ENCODE measurements around the gene GALNT15. TPM values are rescaled to one million over a fixed set of nuclear protein-coding genes. Genes with fewer than 3 reads are reported as not detected.

GALNT15 gene
- total RNA-seq, 1 donor from 2014 or later: 10.3 TPM

GRCh38 chr3:16174976-16175901, 759 bp downstream of the GALNT15 start:
- no peaks in the 10 kb centered on the region for H3K27me3 ChIP-seq
- H3K4me3 ChIP-seq: peak overlapping the region; percentile 40
- H3K9me3 ChIP-seq: no peaks in the 10 kb centered on the region
- ATAC-seq (no peak), DNase-seq (no peak)
- intact Hi-C loops (cut with DNase I): loop anchor here (5.0 kb wide), 1 partner anchor 128 kb away; no protein-coding TSS in a partner anchor
- H3K4me1 ChIP-seq: peaks cover 32% of the 10 kb centered on the region
- no peaks in the 10 kb centered on the region for H3K36me3 ChIP-seq
- H3K27ac ChIP-seq: peak overlapping the region; percentile 60
- TF ChIP-seq CTCF (IDR thresholded peaks at IDR 0.05): no peak

GRCh38 chr3:16176391-16177030, 2.0 kb downstream of the GALNT15 start:
- no peak for DNase-seq

DNA sequence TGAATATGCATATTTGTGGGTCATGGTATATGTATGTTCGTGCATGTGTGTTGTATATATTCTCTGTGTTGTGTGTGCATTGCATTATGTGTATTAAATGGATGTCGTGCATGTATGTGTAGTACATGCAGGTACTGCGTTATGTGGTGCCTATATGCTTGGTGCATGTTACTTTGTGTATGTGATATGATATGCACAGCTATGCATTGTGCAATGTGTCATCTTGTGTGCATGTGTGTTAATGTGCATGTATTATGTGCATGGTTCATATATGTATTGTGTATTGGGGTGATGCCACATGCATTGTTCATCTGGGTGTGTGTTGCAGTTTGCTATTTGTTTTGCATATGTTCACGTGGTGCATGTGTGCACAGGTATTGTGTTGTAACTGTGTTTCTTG, 2.9 kb downstream of the GALNT15 start:
- DNase-seq (no peak), ATAC-seq (no peak)
- Histone ChIP-seq H3K4me1 (peaks cover 32% of the 10 kb centered on the region), H3K4me3 (peak overlapping the region; percentile 40), H3K9me3 (no peaks in the 10 kb centered on the region), H3K36me3 (no peaks in the 10 kb centered on the region), H3K27me3 (no peaks in the 10 kb centered on the region), H3K27ac (no peak overlapping the region)
- no peak for TF ChIP-seq CTCF (IDR thresholded peaks at IDR 0.05)
- intact Hi-C loops (cut with DNase I): loop anchor here (5.0 kb wide), 1 partner anchor 130 kb away; no protein-coding TSS in a partner anchor

More at GRCh38 chr3:16176391-16177030, 2.0 kb downstream of the GALNT15 start:
- Histone ChIP-seq H3K4me3 (peak overlapping the region; percentile 40), H3K27me3 (no peaks in the 10 kb centered on the region), H3K4me1 (peaks cover 32% of the 10 kb centered on the region), H3K9me3 (no peaks in the 10 kb centered on the region), H3K27ac (no peak overlapping the region), H3K36me3 (no peaks in the 10 kb centered on the region)
- TF ChIP-seq CTCF (IDR thresholded peaks at IDR 0.05): no peak
- no peak for ATAC-seq
- intact Hi-C loops (cut with DNase I): loop anchor here (5.0 kb wide), 1 partner anchor 129 kb away; no protein-coding TSS in a partner anchor

- intact Hi-C loops (cut with DNase I): loop anchor here (5.0 kb wide), 1 partner anchor 131 kb away; no protein-coding TSS in a partner anchor
- peak; percentile 88 for ATAC-seq
- Histone ChIP-seq H3K4me1 (peaks cover 30% of the 10 kb centered on the region), H3K27ac (no peak overlapping the region), H3K27me3 (no peaks in the 10 kb centered on the region), H3K9me3 (no peaks in the 10 kb centered on the region), H3K4me3 (peak overlapping the region; percentile 40), H3K36me3 (no peaks in the 10 kb centered on the region)
- peak; percentile 98 for TF ChIP-seq CTCF (IDR thresholded peaks at IDR 0.05)
- peak; percentile 86 for DNase-seq
Measured at GRCh38 chr3:16177962-16178627, 3.6 kb downstream of the GALNT15 start.

- no peak for TF ChIP-seq CTCF (IDR thresholded peaks at IDR 0.05)
- Histone ChIP-seq H3K4me1 (peaks cover 29% of the 10 kb centered on the region), H3K27me3 (no peaks in the 10 kb centered on the region), H3K27ac (no peak overlapping the region), H3K9me3 (no peaks in the 10 kb centered on the region), H3K36me3 (no peaks in the 10 kb centered on the region), H3K4me3 (peak overlapping the region; percentile 40)
- ATAC-seq: no peak
- intact Hi-C loops (cut with DNase I): loop anchor here (5.0 kb wide), 1 partner anchor 131 kb away; no protein-coding TSS in a partner anchor
- no peak for DNase-seq
Measured at GRCh38 chr3:16178628-16178988, 4.1 kb downstream of the GALNT15 start.
